HepG2 (cell line): ENCODE results near the gene PTRH2. TPM values are rescaled to one million over a fixed set of nuclear protein-coding genes. Genes with fewer than 3 reads are reported as not detected.

Source experiments
- ATAC-seq: fragments of 200-7000 bp; cut with Tn5 transposase; 3 replicates; pipeline ENCODE4 v1.9.1; 2020; ENCODE audit warnings: mild to moderate bottlenecking, moderate library complexity
- BruUV-seq: library from RNA; stranded (reverse); fragments of 400-500 nt; replicated peaks from 2 replicates; lab custom pipeline; 2021; lab: Mats Ljungman, UMichigan
- CTCF ChIA-PET: fragments of 300-600 bp; formaldehyde crosslinking; extraction: SDS; loops from one replicate; lab custom pipeline; 2021; ENCODE audit warnings: low total read pairs, inconsistent platforms, low intra/inter-chr PET ratio; lab: Yijun Ruan, JAX
- POLR2A ChIA-PET: fragments of 350-600 bp; sonication (Branson Sonifier 250); formaldehyde crosslinking; loops from one replicate; lab custom pipeline; 2020; ENCODE audit warnings: antibody characterized with exemption, inconsistent platforms; lab: Yijun Ruan, JAX
- DNase-seq: peaks from one replicate; pipeline ENCODE4 v3.0.0-alpha.2; 2015; ENCODE audit warnings: low spot score
- FAIRE-seq: peaks from 3 replicates; lab custom pipeline; 2011; peaks lifted over from hg19 to GRCh38; lab: Jason Lieb, UNC
- H2AFZ ChIP-seq: one replicate; pipeline ENCODE4 v1.6.1; 2011; ENCODE audit warnings: low read length, inconsistent platforms
- H3K27ac ChIP-seq: fragments of 300-600 bp; 3 replicates; pipeline ENCODE4 v1.8.0; 2011; ENCODE audit warnings: mixed run types, mild to moderate bottlenecking, mixed read lengths, low read length, inconsistent platforms; ENCODE audit not compliant: insufficient read depth; ENCODE audit errors: extremely low read length
- H3K27me3 ChIP-seq, 2 experiments: fragments of 200-600 bp in 1 of 2; 2 replicates in 1 of 2; 3 replicates in 1 of 2; pipeline versions ENCODE4 v1.6.0 to v1.8.0; 2011; ENCODE audit warnings: low read length in 2 of 2, mild to moderate bottlenecking in 2 of 2, moderate library complexity in 2 of 2, inconsistent platforms in 1 of 2; ENCODE audit not compliant: insufficient read depth in 2 of 2, control insufficient read depth in 1 of 2
- H3K36me3 ChIP-seq, 2 experiments: fragments of 200-600 bp in 1 of 2; replicated peaks in 1 of 2; 2 replicates in 1 of 2; 3 replicates in 1 of 2; pipeline versions ENCODE4 v1.5.1 to v1.8.0; 2011; ENCODE audit warnings: low read length in 2 of 2, inconsistent platforms in 1 of 2; ENCODE audit not compliant: insufficient read depth in 2 of 2, control insufficient read depth in 1 of 2
- H3K4me1 ChIP-seq: 2 replicates; pipeline ENCODE4 v1.5.1; 2012; ENCODE audit warnings: low read length, inconsistent platforms; ENCODE audit not compliant: insufficient read depth
- H3K4me2 ChIP-seq: 2 replicates; pipeline ENCODE4 v1.6.0; 2011; ENCODE audit warnings: low read depth, low read length, inconsistent platforms
- H3K4me3 ChIP-seq, 3 experiments: fragments of 200-600 bp in 1 of 3; sonication (generic), shearing (Covaris generic) in 1 of 3; replicated peaks in 1 of 3; 2 replicates each; pipeline ENCODE4 v1.5.1; 2011 to 2016; ENCODE audit warnings: low read length in 3 of 3, inconsistent platforms in 2 of 3, low read depth in 2 of 3, mild to moderate bottlenecking in 2 of 3, control low read depth in 1 of 3, mixed read lengths in 1 of 3; ENCODE audit not compliant: insufficient read depth in 1 of 3
- H3K79me2 ChIP-seq: one replicate; pipeline ENCODE4 v1.6.1; 2011; ENCODE audit warnings: low read length, inconsistent platforms; ENCODE audit not compliant: insufficient read depth
- H3K9ac ChIP-seq: 2 replicates; pipeline ENCODE4 v1.6.0; 2011; ENCODE audit warnings: mild to moderate bottlenecking, low read depth, low read length, inconsistent platforms; ENCODE audit not compliant: insufficient read depth
- H3K9me3 ChIP-seq: 2 replicates; pipeline ENCODE4 v1.5.1; 2012; ENCODE audit warnings: mild to moderate bottlenecking, low read length
- H4K20me1 ChIP-seq: 2 replicates; pipeline ENCODE4 v1.6.0; 2011; ENCODE audit warnings: inconsistent platforms, mild to moderate bottlenecking, low read length, moderate library complexity; ENCODE audit not compliant: insufficient read depth
- CBX2 ChIP-seq, 2 experiments: fragments of 200-600 bp in 1 of 2; sonication (generic); formaldehyde crosslinking in 1 of 2; IDR thresholded peaks; 2 replicates each; pipeline versions ENCODE4 v1.7.0 to v1.8.1; 2018 to 2022; ENCODE audit warnings: low read depth in 2 of 2, low read length in 1 of 2, mild to moderate bottlenecking in 1 of 2, missing genetic modification reagents in 1 of 2
- CREB1 ChIP-seq, 2 experiments: fragments of 450-650 bp in 1 of 2; IDR thresholded peaks; 2 replicates each; pipeline ENCODE4 v1.6.1; 2016 to 2017; ENCODE audit warnings: control low read depth in 1 of 2, mild to moderate bottlenecking in 1 of 2, missing compliant biosample characterization in 1 of 2, missing genetic modification characterization in 1 of 2
- FOXO1 ChIP-seq: sonication (generic); formaldehyde crosslinking; IDR thresholded peaks from 2 replicates; pipeline ENCODE4 v1.4.0; 2020; ENCODE audit warnings: missing genetic modification reagents
- THAP11 ChIP-seq: IDR thresholded peaks from 2 replicates; pipeline ENCODE4 v1.6.1; 2016; ENCODE audit warnings: missing biosample characterization, missing genetic modification reagents
- WIZ ChIP-seq: sonication (generic); formaldehyde crosslinking; IDR thresholded peaks from 2 replicates; pipeline ENCODE4 v1.5.1; 2020; ENCODE audit warnings: mild to moderate bottlenecking, missing genetic modification reagents
- ZNF550 ChIP-seq: sonication (generic); formaldehyde crosslinking; IDR thresholded peaks from 2 replicates; pipeline ENCODE4 v1.4.0; 2020; ENCODE audit warnings: mild to moderate bottlenecking, missing genetic modification reagents, borderline replicate concordance
- ZNF616 ChIP-seq: sonication (generic); formaldehyde crosslinking; IDR thresholded peaks from 2 replicates; pipeline ENCODE4 v1.5.0; 2020; ENCODE audit warnings: low read depth, mild to moderate bottlenecking, missing genetic modification reagents
- WGBS: methylation state at CpG from one replicate; pipeline ENCODE4 v1.1.6; 2017; ENCODE audit warnings: low lambda C conversion rate; 5-methylcytosine and 5-hydroxymethylcytosine counted together
- in situ Hi-C: cut with HindIII; loops from 2 replicates; pipeline ENCODE4 v1.10.0; 2017; ENCODE audit warnings: low pct_unique_long_range_greater_than_20kb; ENCODE audit not compliant: extremely low pct_ligation_motif_present
- intact Hi-C: fragments of 100-400 bp; cut with micrococcal nuclease; formaldehyde crosslinking; loops from one replicate; pipeline ENCODE4 v1.10.0; 2022; ENCODE audit not compliant: unreplicated experiment
- polyA plus RNA-seq, 8 experiments: library from polyadenylated mRNA; depleted of rRNA in 3 of 8; stranded (reverse) in 7 of 8; unstranded in 1 of 8; fragments of >200 nt; fragmentation: Illumina TruSeq in 4 of 8; extraction: Trizol in 4 of 8; gene quantifications; 2 replicates each; pipeline versions ENCODE4 v1.2.1 to v1.2.3, GENCODE V29; 2011 to 2016; ENCODE audit warnings: low read depth in 4 of 8, missing spikeins in 1 of 8, mixed read lengths in 1 of 8; ENCODE audit not compliant: insufficient read depth in 1 of 8
- total RNA-seq, 5 experiments: library from RNA; depleted of rRNA; stranded (reverse); fragments of >200 nt; fragmentation: Illumina TruSeq; extraction: Trizol; gene quantifications; 2 replicates each; pipeline ENCODE4 v1.2.3, GENCODE V29; 2016; ENCODE audit warnings: low read depth in 1 of 5
- TF ChIP-seq, protein P1 (sequence below), 2 experiments: fragments of 450-650 bp in 1 of 2; sonication (generic) in 1 of 2; formaldehyde crosslinking in 1 of 2; IDR thresholded peaks; 2 replicates each; pipeline versions ENCODE4 v1.6.1 to v1.8.0; 2016 to 2022; ENCODE audit warnings: antibody characterized with exemption in 1 of 2, mild to moderate bottlenecking in 1 of 2, missing genetic modification reagents in 1 of 2
- TF ChIP-seq, protein P2 (sequence below): sonication (generic); formaldehyde crosslinking; IDR thresholded peaks from 2 replicates; pipeline ENCODE4 v1.4.0; 2020; ENCODE audit warnings: missing genetic modification reagents, borderline replicate concordance

The PTRH2 gene
- total and polyA plus RNA-seq, 2 of the 13 experiments (the other 11 are each of a cell fraction or from before 2014, with no cell fraction given): 67.7 to 83.3 TPM

DNA sequence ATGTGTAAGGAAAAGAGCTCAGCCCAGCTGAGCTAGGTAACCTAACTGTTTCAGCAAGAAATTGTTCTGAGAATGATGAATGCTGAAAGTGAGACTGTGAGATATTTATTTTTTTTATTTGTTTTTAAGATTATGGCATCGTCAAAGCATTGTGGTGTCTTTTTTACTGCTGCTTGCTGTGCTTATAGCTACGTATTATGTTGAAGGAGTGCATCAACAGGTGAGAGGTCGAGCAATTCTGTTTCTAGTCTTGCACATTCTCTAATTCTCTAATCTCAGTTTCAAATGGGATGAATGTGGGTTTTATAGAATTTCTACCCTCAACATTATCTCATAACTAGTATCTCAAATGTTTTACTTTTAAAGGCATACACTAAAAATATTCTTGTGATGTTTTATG is 30.1 kb upstream of the PTRH2 start:
- ChIA-PET CTCF (no interaction called here), POLR2A (interaction anchor here (0.8 kb wide), 1 partner anchor 30 kb away, joined by 3 read pairs; the partner anchor contains the start of genes PTRH2 and VMP1)
- 96% methylated on average over 3 of the region's 3 CpGs for WGBS
- H3K4me3 ChIP-seq: no peak overlapping the region
- no peak overlapping the region for H3K4me2 ChIP-seq
- H3K79me2 ChIP-seq: no peaks in the 10 kb centered on the region
- BruUV-seq: no TSS peak
- DNase-seq (no peak), FAIRE-seq (no peak), ATAC-seq (no peak)
- H3K27me3 ChIP-seq: no peaks in the 10 kb centered on the region
- H3K36me3 ChIP-seq: peaks cover 7 to 35% of the 10 kb centered on the region in 2 experiments
- H3K9ac ChIP-seq: no peak overlapping the region
- no peaks in the 10 kb centered on the region for H4K20me1 ChIP-seq
- in situ Hi-C loops: no loop called here
- no peaks in the 10 kb centered on the region for H3K4me1 ChIP-seq
- no peak overlapping the region for H3K27ac ChIP-seq
- H2AFZ ChIP-seq: no peak overlapping the region
- H3K9me3 ChIP-seq: no peaks in the 10 kb centered on the region
- intact Hi-C loops: no loop called here
- TF ChIP-seq FOXO1 (CRISPR knock-in tag): no peak
- TF ChIP-seq CREB1 (IDR thresholded peaks at IDR 0.05): no peak
- TF ChIP-seq CREB1 (CRISPR knock-in tag; IDR thresholded peaks at IDR 0.05): no peak
- TF ChIP-seq, protein P1, sequence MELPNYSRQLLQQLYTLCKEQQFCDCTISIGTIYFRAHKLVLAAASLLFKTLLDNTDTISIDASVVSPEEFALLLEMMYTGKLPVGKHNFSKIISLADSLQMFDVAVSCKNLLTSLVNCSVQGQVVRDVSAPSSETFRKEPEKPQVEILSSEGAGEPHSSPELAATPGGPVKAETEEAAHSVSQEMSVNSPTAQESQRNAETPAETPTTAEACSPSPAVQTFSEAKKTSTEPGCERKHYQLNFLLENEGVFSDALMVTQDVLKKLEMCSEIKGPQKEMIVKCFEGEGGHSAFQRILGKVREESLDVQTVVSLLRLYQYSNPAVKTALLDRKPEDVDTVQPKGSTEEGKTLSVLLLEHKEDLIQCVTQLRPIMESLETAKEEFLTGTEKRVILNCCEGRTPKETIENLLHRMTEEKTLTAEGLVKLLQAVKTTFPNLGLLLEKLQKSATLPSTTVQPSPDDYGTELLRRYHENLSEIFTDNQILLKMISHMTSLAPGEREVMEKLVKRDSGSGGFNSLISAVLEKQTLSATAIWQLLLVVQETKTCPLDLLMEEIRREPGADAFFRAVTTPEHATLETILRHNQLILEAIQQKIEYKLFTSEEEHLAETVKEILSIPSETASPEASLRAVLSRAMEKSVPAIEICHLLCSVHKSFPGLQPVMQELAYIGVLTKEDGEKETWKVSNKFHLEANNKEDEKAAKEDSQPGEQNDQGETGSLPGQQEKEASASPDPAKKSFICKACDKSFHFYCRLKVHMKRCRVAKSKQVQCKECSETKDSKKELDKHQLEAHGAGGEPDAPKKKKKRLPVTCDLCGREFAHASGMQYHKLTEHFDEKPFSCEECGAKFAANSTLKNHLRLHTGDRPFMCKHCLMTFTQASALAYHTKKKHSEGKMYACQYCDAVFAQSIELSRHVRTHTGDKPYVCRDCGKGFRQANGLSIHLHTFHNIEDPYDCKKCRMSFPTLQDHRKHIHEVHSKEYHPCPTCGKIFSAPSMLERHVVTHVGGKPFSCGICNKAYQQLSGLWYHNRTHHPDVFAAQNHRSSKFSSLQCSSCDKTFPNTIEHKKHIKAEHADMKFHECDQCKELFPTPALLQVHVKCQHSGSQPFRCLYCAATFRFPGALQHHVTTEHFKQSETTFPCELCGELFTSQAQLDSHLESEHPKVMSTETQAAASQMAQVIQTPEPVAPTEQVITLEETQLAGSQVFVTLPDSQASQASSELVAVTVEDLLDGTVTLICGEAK (IDR thresholded peaks at IDR 0.05): no peak
- TF ChIP-seq, protein P1 (CRISPR knock-in tag; IDR thresholded peaks at IDR 0.05): no peak
- TF ChIP-seq, protein P2, sequence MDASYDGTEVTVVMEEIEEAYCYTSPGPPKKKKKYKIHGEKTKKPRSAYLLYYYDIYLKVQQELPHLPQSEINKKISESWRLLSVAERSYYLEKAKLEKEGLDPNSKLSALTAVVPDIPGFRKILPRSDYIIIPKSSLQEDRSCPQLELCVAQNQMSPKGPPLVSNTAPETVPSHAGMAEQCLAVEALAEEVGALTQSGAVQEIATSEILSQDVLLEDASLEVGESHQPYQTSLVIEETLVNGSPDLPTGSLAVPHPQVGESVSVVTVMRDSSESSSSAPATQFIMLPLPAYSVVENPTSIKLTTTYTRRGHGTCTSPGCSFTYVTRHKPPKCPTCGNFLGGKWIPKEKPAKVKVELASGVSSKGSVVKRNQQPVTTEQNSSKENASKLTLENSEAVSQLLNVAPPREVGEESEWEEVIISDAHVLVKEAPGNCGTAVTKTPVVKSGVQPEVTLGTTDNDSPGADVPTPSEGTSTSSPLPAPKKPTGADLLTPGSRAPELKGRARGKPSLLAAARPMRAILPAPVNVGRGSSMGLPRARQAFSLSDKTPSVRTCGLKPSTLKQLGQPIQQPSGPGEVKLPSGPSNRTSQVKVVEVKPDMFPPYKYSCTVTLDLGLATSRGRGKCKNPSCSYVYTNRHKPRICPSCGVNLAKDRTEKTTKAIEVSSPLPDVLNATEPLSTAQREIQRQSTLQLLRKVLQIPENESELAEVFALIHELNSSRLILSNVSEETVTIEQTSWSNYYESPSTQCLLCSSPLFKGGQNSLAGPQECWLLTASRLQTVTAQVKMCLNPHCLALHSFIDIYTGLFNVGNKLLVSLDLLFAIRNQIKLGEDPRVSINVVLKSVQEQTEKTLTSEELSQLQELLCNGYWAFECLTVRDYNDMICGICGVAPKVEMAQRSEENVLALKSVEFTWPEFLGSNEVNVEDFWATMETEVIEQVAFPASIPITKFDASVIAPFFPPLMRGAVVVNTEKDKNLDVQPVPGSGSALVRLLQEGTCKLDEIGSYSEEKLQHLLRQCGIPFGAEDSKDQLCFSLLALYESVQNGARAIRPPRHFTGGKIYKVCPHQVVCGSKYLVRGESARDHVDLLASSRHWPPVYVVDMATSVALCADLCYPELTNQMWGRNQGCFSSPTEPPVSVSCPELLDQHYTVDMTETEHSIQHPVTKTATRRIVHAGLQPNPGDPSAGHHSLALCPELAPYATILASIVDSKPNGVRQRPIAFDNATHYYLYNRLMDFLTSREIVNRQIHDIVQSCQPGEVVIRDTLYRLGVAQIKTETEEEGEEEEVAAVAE (CRISPR knock-in tag): no peak
- TF ChIP-seq CBX2 (IDR thresholded peaks at IDR 0.05; ENCODE audit: low read depth, low read length): no peak
- no peak for TF ChIP-seq CBX2 (CRISPR knock-in tag; IDR thresholded peaks at IDR 0.05; ENCODE audit: low read depth)
- no peak for TF ChIP-seq THAP11 (CRISPR knock-in tag)
- no peak for TF ChIP-seq ZNF616 (CRISPR knock-in tag)
- TF ChIP-seq WIZ (CRISPR knock-in tag): no peak
- no peak for TF ChIP-seq ZNF550 (CRISPR knock-in tag)
